ENCODE results near the gene GRIN2B. TPM values are rescaled to one million over a fixed set of nuclear protein-coding genes. Genes with fewer than 3 reads are reported as not detected.

Gene GRIN2B
- total and polyA plus RNA-seq, 10 of the 15 experiments (the other 5 are each of a cell fraction or from before 2014, with no cell fraction given), result under 0.01 TPM; not detected in 9

- H3K79me2 ChIP-seq (ENCODE audit: control insufficient read depth, insufficient read depth, low read length), result no peaks in the 10 kb centered on the region
- no peaks in the 10 kb centered on the region for H4K20me1 ChIP-seq (ENCODE audit: control insufficient read depth, insufficient read depth)
- H3K4me3 ChIP-seq, result no peak overlapping the region
- no peak for TF ChIP-seq PML (IDR thresholded peaks at IDR 0.05; ENCODE audit: low read length)
- no peak for TF ChIP-seq IRF4 (IDR thresholded peaks at IDR 0.05; ENCODE audit: low read depth, low read length)
- TF ChIP-seq ZBTB33 (IDR thresholded peaks at IDR 0.05), result no peak
- no peak for TF ChIP-seq HCFC1 (IDR thresholded peaks at IDR 0.05; ENCODE audit: low read length)
- no peak for TF ChIP-seq BHLHE40 (IDR thresholded peaks at IDR 0.05; ENCODE audit: borderline replicate concordance in 1 of 2, low read depth in 2 of 2, low read length in 1 of 2)
- no peak for TF ChIP-seq HDGF (IDR thresholded peaks at IDR 0.05)
- TF ChIP-seq JUNB (IDR thresholded peaks at IDR 0.05), result no peak
- no peak for TF ChIP-seq GABPA (IDR thresholded peaks at IDR 0.05; ENCODE audit: low read depth)
- TF ChIP-seq IRF3 (IDR thresholded peaks at IDR 0.05), result no peak
- TF ChIP-seq NFIC (IDR thresholded peaks at IDR 0.05; ENCODE audit: low read depth, low read length), result no peak
- TF ChIP-seq PRDM15 (CRISPR knock-in tag; IDR thresholded peaks at IDR 0.05), result no peak
- ATAC-seq, result no peak
- H3K9ac ChIP-seq (ENCODE audit: control insufficient read depth, insufficient read depth, low read length), result no peak overlapping the region
- ChIA-PET SMC1A (ENCODE audit: uncharacterized antibody, unreplicated experiment) (no interaction called here), CTCF (interaction anchor here (0.7 kb wide), 1 partner anchor 34 kb away, joined by 3 read pairs; no protein-coding TSS in a partner anchor), RAD21 (ENCODE audit: unreplicated experiment) (interaction anchor here (0.5 kb wide), 1 partner anchor 164 kb away, joined by 4 read pairs; no protein-coding TSS in a partner anchor), POLR2A (no interaction called here)
- in situ Hi-C loops (cut with MboI), result loop anchor here (10.0 kb wide), 1 partner anchor 191 kb away; no protein-coding TSS in a partner anchor
- no peak overlapping the region for H2AFZ ChIP-seq (ENCODE audit: control insufficient read depth, low read depth, low read length)
- no TSS peak for BruUV-seq (replicated peaks)
- H3K27ac ChIP-seq (ENCODE audit: control insufficient read depth, insufficient read depth), result no peak overlapping the region
- peaks cover 0 to 3% of the 10 kb centered on the region in 2 experiments; a peak in 2 of 4 replicates for H3K27me3 ChIP-seq (replicated peaks in 1 of 2; ENCODE audit: control insufficient read depth in 2 of 2, insufficient read depth in 2 of 2, low read length in 1 of 2)
- no peak overlapping the region for H3K4me2 ChIP-seq (ENCODE audit: control insufficient read depth, insufficient read depth)
- H3K4me1 ChIP-seq (ENCODE audit: control insufficient read depth, insufficient read depth, low read length), result no peaks in the 10 kb centered on the region
- intact Hi-C loops (cut with micrococcal nuclease; ENCODE audit: unreplicated experiment), result no loop called here
- no peaks in the 10 kb centered on the region for H3K36me3 ChIP-seq (ENCODE audit: control insufficient read depth in 2 of 2, insufficient read depth in 2 of 2, low read length in 1 of 2)
- H3K9me3 ChIP-seq (replicated peaks; ENCODE audit: control insufficient read depth, insufficient read depth, low read length), result no peaks in the 10 kb centered on the region
- no peak for FAIRE-seq
- DNase-seq (ENCODE audit: low read depth, low spot score), result no peak
These were observed 7.4 kb downstream of the GRIN2B start for GRCh38 chr12:13973996-13974395.
